ENCODE results near the gene SLC37A1.

DNA sequence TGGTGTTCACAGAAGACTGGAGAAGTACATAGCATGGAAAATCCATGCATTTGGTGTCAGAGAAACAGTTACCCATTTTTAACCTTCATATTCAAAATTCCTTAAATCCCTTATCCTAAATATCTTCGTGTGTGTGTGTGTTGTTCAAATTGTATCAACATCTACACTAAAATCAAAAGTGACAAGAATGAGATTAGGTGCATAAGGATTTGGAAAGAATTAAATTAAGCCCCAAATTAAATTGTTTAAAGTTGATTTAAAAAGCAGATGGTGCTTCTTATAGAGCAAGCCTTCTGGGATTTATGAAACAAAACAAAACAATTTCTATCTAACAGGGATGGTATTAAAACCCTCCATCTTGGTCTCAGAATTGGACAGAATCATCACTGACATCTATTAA lies 22.3 kb upstream of the SLC37A1 start:
- TF ChIP-seq CTCF (conservative IDR thresholded peaks at IDR 0.05; ENCODE audit: low read length) (no peak), EZH2phosphoT487 (IDR thresholded peaks at IDR 0.05; ENCODE audit: borderline replicate concordance) (no peak)

Data from Loucy (cell line).